LNCaP clone FGC (cell line): ENCODE measurements around the gene TNFRSF21.

Experiments used
- DNase-seq: peaks from one replicate; pipeline ENCODE4 v3.0.0-alpha.2; 2011; ENCODE audit warnings: low read depth
- H3K4me3 ChIP-seq: 2 replicates; pipeline ENCODE4 v1.5.1; 2011; ENCODE audit warnings: mild to moderate bottlenecking, low read depth, low read length, control low read depth
- TF ChIP-seq, protein P1 (sequence below): IDR thresholded peaks from 2 replicates; pipeline ENCODE4 v1.5.1; 2012; ENCODE audit warnings: mild to moderate bottlenecking; ENCODE audit not compliant: control insufficient read depth, insufficient read depth; ENCODE audit errors: extremely low read depth

TNFRSF21 gene

DNA sequence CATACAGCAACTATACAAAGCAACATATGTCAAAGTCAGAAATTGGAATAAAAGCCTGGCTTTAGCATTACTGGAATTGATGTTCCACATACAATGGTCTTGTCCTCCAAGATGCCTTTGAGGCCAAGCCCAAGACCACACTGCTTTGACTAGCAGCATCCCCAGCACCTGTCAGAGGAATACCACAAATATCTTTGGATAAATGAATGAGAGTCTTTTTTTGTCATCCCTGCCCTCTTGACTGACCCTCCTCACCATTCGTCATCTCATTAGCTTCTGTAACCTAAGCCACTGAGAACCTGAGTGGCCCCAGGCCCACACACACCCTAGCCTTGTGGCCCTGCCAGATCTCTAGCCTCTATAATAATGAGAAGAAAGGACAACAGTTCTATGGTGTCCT is 48.5 kb downstream of the TNFRSF21 start:
- TF ChIP-seq, protein P1, sequence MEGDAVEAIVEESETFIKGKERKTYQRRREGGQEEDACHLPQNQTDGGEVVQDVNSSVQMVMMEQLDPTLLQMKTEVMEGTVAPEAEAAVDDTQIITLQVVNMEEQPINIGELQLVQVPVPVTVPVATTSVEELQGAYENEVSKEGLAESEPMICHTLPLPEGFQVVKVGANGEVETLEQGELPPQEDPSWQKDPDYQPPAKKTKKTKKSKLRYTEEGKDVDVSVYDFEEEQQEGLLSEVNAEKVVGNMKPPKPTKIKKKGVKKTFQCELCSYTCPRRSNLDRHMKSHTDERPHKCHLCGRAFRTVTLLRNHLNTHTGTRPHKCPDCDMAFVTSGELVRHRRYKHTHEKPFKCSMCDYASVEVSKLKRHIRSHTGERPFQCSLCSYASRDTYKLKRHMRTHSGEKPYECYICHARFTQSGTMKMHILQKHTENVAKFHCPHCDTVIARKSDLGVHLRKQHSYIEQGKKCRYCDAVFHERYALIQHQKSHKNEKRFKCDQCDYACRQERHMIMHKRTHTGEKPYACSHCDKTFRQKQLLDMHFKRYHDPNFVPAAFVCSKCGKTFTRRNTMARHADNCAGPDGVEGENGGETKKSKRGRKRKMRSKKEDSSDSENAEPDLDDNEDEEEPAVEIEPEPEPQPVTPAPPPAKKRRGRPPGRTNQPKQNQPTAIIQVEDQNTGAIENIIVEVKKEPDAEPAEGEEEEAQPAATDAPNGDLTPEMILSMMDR, result no peak
- DNase-seq, result no peak
- no peak overlapping the region for H3K4me3 ChIP-seq

DNA sequence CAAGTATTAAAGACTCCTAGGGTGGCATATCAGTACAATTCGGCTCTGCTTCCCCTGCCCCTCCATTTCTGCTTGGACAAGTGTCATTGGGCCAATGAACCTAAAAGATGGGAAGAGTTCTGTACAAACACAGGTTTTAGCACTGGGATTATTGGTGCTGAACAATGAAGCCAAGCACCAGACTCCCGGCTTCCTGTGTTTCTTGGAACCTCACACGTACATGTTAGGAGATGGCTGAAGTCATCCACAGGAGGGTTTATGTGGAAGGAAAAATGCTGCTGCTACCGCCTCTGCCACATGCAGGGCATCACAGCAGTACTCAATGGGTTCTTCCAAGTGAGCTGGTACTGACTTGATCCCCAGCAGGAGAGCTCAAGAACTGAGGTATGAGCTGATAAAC is 49.7 kb downstream of the TNFRSF21 start:
- no peak for DNase-seq
- TF ChIP-seq, protein P1, result no peak

DNA sequence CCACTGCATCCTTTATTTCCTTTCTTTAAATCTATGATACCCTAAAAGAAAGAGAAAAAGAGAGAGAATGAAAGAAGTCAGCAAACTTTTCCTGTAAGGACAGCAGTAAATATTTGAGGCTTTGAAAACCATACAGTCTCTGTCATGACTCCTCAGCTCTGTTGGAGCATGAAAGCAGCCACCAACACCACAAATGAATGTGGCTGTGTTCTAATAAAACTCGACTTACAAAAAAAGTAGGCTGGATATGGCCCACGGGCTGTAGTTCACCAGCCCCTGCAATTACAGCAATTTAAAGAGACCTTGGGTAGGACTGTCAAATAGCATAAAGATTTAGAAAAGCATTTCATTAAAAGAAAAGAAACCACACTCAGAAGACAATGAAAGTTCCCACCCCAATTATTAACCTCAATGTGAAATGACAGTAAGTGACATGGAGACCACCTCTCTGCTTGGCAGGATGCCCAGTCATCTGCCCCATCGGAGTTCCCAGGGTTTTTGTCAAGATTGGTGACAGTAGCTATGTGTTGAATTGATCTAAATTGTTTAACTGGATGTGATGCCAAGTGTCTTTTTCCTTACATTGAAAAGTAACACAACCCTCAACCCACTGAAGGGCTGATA is 50.9 kb downstream of the TNFRSF21 start:
- no peak overlapping the region for H3K4me3 ChIP-seq
- no peak for DNase-seq
- TF ChIP-seq, protein P1, result no peak

More for the DNA sequence above, 49.7 kb downstream of the TNFRSF21 start:
- no peak overlapping the region for H3K4me3 ChIP-seq

DNA sequence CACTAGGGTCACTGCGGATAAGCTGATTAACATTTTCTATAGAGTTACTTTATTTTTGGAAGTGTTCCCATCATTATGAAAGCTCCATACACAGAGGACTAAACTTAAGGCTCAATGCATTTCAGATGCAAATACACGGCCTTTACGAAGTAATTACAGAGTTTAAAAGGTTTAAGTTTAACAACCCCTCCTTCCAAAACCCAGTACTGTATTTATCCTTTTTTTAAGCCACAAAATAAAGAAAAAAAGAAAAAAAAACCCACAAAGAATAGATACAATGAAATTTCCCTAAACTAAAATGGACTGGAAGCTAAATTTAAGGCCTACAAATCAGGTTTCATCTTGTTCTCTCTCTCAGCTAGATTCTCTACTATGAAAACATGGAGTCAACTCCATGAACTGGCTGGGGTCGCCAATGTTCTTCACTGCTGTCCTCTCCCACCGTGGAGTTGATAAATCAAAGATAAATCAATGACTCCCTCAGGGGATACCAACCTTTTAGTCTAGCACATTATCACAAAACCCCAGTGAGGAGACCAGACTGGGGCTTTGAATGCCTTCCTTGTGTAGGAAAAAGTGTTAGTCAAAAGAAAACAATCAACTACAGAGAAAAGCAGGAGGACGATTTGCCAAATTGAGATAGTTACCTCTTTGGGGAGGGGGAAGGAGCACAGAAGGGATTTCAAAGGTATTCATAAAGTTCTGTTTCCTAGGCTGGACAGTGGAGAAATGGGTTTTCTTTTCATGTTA is 52.5 kb downstream of the TNFRSF21 start:
- TF ChIP-seq, protein P1, result no peak
- H3K4me3 ChIP-seq, result no peak overlapping the region
- no peak for DNase-seq

DNA sequence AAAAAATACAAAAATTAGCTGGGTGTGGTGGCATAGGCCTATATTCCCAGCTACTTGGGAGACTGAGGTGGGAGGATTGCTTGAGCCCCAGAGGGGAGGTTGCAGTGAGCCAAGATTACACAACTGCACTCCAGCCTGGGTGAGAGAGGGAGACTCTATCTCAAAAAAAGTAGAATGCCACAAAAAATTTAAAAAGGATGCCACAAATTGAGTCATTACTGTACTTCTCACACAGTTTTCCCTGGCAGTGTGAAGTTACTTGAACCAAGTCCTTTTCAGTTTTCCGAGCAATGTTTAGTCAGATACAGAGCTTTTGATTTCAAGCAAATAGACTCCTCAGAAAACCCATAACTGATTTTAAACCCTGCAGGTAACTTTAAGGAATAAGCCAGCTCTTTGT is 53.3 kb downstream of the TNFRSF21 start:
- TF ChIP-seq, protein P1, result no peak
- no peak for DNase-seq
- no peak overlapping the region for H3K4me3 ChIP-seq

DNA sequence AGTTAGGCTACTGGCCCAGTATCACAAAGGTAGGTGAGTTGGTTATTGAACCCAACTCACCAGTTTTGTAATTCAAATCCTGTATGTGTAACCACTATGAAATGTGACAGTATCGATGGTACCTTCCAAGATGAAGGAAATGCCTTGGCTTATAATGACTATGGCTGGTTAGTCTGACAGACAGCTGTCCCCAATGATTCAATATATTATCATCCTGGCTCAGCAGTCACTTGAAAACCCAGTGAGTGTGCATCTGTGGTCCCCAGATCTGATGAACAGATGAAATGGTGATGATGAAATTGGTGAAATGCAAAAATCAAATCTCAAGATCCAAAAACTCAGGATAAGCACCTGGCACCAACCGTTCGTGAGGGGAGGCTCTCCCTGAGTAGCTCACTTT is 54.8 kb downstream of the TNFRSF21 start:
- DNase-seq, result no peak
- TF ChIP-seq, protein P1, result no peak
- H3K4me3 ChIP-seq, result no peak overlapping the region
